Body of pancreas (tissue), 4 donors: ENCODE measurements around the gene PLPPR4.

Source experiments
- POLR2A ChIP-seq, 3 donors: fragments of 450-650 bp; IDR thresholded peaks; one replicate each; pipeline ENCODE4 v1.6.1; 2016; ENCODE audit warnings: antibody characterized with exemption in 3 of 3, mild to moderate bottlenecking in 2 of 3
- TF ChIP-seq, protein P1 (sequence below), 7 experiments: fragments of 450-650 bp in 4 of 7; fragments of 200-600 bp in 3 of 7; sonication (generic) in 3 of 7; IDR thresholded peaks; one replicate each; pipeline ENCODE4 v1.5.1; 2016 to 2019; ENCODE audit warnings: antibody characterized with exemption in 7 of 7

GRCh38 chr1:99358770-99359169 lies 94.5 kb downstream of the PLPPR4 start:
- TF ChIP-seq, protein P1, sequence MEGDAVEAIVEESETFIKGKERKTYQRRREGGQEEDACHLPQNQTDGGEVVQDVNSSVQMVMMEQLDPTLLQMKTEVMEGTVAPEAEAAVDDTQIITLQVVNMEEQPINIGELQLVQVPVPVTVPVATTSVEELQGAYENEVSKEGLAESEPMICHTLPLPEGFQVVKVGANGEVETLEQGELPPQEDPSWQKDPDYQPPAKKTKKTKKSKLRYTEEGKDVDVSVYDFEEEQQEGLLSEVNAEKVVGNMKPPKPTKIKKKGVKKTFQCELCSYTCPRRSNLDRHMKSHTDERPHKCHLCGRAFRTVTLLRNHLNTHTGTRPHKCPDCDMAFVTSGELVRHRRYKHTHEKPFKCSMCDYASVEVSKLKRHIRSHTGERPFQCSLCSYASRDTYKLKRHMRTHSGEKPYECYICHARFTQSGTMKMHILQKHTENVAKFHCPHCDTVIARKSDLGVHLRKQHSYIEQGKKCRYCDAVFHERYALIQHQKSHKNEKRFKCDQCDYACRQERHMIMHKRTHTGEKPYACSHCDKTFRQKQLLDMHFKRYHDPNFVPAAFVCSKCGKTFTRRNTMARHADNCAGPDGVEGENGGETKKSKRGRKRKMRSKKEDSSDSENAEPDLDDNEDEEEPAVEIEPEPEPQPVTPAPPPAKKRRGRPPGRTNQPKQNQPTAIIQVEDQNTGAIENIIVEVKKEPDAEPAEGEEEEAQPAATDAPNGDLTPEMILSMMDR (IDR thresholded peaks at IDR 0.05): no peak
- no peak for TF ChIP-seq POLR2A (IDR thresholded peaks at IDR 0.05)
